Peyer's patch (tissue), 4 donors: ENCODE results near the gene XCL1.

Source experiments
- POLR2A ChIP-seq, 2 donors: fragments of 450-650 bp; IDR thresholded peaks; one replicate each; pipeline ENCODE4 v1.5.1; 2017; ENCODE audit warnings: antibody characterized with exemption in 2 of 2, mild to moderate bottlenecking in 2 of 2, moderate library complexity in 2 of 2
- TF ChIP-seq, protein P1 (sequence below), 6 experiments: fragments of 450-650 bp in 4 of 6; fragments of 200-600 bp in 2 of 6; sonication (generic) in 1 of 6; IDR thresholded peaks; one replicate each; pipeline ENCODE4 v1.5.1; 2017 to 2019; ENCODE audit warnings: antibody characterized with exemption in 6 of 6, mild to moderate bottlenecking in 3 of 6, moderate library complexity in 1 of 6

DNA sequence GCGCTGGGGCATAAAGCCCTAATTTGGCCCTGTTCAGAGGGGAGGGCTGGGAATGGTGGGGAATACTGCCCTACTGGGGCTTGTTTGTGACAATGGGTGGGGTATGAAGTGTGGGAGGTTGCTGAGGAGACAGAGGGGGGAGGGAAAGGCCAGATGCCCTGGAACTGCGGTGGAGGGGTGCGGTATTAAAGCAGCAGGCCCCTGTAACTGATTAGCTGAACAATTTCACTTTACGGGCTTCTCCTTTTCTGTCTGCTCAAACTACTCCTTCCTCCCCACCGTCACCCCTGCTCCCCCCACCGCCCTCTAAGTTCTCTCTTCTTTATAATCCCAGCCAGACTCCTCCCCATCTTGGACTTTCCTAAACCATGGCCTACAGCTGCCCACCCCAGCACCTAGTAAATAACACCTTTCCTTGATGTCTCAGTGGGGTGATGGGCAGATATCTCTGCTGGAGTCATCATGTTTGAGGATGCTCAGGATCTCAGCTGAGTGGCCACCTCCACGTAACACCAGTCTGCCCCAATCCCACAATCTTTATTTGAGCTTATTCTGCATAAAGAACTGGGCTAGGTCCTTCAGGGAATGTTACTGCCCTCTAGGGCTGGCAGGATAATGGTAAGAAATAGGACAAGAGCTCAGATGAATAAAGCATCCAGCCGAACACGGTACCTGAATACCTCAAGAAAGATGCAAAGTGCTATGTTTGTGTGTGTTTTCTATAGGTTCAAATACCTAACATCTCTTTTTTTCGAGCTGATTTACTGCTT is 33.5 kb downstream of the XCL1 start:
- TF ChIP-seq, protein P1, sequence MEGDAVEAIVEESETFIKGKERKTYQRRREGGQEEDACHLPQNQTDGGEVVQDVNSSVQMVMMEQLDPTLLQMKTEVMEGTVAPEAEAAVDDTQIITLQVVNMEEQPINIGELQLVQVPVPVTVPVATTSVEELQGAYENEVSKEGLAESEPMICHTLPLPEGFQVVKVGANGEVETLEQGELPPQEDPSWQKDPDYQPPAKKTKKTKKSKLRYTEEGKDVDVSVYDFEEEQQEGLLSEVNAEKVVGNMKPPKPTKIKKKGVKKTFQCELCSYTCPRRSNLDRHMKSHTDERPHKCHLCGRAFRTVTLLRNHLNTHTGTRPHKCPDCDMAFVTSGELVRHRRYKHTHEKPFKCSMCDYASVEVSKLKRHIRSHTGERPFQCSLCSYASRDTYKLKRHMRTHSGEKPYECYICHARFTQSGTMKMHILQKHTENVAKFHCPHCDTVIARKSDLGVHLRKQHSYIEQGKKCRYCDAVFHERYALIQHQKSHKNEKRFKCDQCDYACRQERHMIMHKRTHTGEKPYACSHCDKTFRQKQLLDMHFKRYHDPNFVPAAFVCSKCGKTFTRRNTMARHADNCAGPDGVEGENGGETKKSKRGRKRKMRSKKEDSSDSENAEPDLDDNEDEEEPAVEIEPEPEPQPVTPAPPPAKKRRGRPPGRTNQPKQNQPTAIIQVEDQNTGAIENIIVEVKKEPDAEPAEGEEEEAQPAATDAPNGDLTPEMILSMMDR (IDR thresholded peaks at IDR 0.05), result no peak
- no peak for TF ChIP-seq POLR2A (IDR thresholded peaks at IDR 0.05)
